WTC11 (cell line): ENCODE data around the gene NRXN2.

Experiments
- JUN ChIP-seq: sonication (generic); formaldehyde crosslinking; IDR thresholded peaks from 2 replicates; pipeline ENCODE4 v1.8.0; 2023; ENCODE audit warnings: mild to moderate bottlenecking, missing genetic modification reagents
- MAX ChIP-seq: sonication (generic); formaldehyde crosslinking; IDR thresholded peaks from 2 replicates; pipeline ENCODE4 v1.8.0; 2022; ENCODE audit warnings: mild to moderate bottlenecking, missing genetic modification reagents
- NR3C1 ChIP-seq: sonication (generic); formaldehyde crosslinking; conservative IDR thresholded peaks from 2 replicates; pipeline ENCODE4 v1.8.1; 2023; ENCODE audit warnings: low read depth, mild to moderate bottlenecking, missing genetic modification reagents

DNA sequence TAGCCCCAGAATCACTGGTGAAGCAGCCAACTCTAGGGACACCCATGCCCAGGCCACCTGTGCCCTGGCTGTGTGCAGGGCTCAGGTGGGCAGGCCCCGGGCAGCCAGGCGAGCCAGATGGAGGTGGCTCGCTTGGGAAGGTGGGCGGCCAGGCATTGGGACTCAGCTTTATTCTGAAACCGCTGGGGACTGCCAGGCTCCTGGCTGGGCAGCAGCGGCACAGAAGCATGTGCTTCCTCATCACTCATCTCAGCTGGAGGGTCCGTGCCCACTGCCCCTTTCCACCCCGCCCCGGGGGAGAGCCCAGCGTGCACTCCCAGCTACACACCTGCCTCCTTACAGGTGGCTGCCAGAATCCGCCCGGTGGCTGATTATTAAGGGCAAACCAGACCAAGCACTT, 159.0 kb downstream of the NRXN2 start:
- no peak for TF ChIP-seq JUN (CRISPR knock-in tag)
- no peak for TF ChIP-seq NR3C1 (CRISPR knock-in tag)
- no peak for TF ChIP-seq MAX (CRISPR knock-in tag)
